B cell (primary cell): ENCODE data around the gene KSR1.

Experiments used
- CTCF ChIP-seq: fragments of 200-600 bp; IDR thresholded peaks from one replicate; pipeline ENCODE4 v1.8.0; 2022; ENCODE audit warnings: antibody characterized with exemption, mild to moderate bottlenecking
- EZH2 ChIP-seq: IDR thresholded peaks from 2 replicates; pipeline ENCODE4 v1.6.1; 2012; ENCODE audit warnings: borderline replicate concordance, low read depth, mild to moderate bottlenecking, moderate library complexity, low read length; ENCODE audit not compliant: insufficient read depth, poor library complexity, severe bottlenecking

DNA sequence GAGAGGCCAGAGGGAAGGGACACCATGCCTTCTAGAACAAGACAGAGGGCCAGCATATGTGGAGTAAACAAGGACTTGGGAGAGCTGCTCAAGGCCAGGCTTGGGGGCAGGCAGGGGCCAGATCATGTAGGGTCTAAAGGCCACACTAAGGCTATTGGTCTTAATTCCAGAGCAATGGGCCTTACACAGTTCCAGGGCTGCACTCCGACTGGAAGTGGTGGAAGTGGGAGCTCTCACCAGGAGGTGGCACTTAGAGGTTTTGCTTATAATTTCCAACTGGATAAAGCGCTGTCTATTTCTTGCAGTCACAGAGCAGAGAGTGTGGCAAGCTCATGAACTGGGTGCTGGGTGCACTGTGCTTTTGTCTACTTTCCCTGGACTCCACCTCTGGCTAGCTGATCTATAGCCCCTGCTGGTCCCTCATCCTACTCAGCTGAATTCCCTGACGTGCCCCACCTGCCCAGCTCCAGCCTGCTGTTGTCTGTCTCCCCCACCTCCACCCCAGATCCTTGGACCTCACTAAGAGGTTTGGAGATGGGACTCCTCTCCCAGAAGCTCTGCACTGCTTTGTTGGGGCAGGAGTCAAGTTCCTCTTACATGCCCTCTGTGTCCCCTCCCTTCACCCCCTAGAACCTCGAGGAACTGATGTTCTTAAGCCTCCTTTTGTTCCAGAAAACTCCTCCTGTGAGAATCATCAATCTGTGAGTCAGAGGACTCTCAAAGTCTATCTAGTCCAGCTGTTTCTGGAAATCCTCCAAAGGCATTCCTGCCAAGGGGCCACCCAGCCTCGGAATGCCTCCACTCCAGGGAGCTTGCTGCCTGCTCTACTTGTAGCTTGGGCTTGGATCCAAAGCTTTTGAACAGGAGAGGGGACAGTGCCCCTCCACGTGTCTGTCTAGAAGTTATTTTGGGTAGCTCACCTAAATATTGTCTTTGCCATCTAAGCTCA is 48.1 kb upstream of the KSR1 start:
- TF ChIP-seq CTCF (no peak), EZH2 (no peak)
